Activated CD8-positive, alpha-beta memory T cell treated with anti-CD3 and anti-CD28 coated beads, Interleukin-2, amount 50 U/mL, for 4 hours (primary cell): Measurements from ENCODE around the gene IFIT1B.

Experiments
- DNase-seq: peaks from one replicate; pipeline ENCODE4 v3.0.0-alpha.2; 2020

The IFIT1B gene

GRCh38 chr10:89414146-89414878, 36.5 kb downstream of the IFIT1B start, which contains the start of gene IFIT5:
IFIT5 (plus strand) TSS chr10:89414568; CDS start chr10:89414799, 231 bp downstream.
- peak; percentile 63 for DNase-seq

GRCh38 chr10:89414879-89415821, 37.3 kb downstream of the IFIT1B start:
- DNase-seq, result peak; percentile 39

GRCh38 chr10:89416465-89416864, 38.6 kb downstream of the IFIT1B start:
- DNase-seq, result no peak

- DNase-seq, result no peak
Observed at GRCh38 chr10:89419548-89419947, 41.7 kb downstream of the IFIT1B start.

- DNase-seq, result no peak
Observed at GRCh38 chr10:89421018-89421476, 43.2 kb downstream of the IFIT1B start.

GRCh38 chr10:89425000-89425399, 47.1 kb downstream of the IFIT1B start:
- no peak for DNase-seq

GRCh38 chr10:89426230-89426868, 48.5 kb downstream of the IFIT1B start:
- no peak for DNase-seq

GRCh38 chr10:89427629-89428028, 49.8 kb downstream of the IFIT1B start:
- DNase-seq, result no peak

- DNase-seq, result no peak
Observed at GRCh38 chr10:89428877-89429276, 51.0 kb downstream of the IFIT1B start.

- DNase-seq, result no peak
Observed at GRCh38 chr10:89431977-89432376, 54.1 kb downstream of the IFIT1B start.
